B cell (primary cell): ENCODE results near the gene UBE2F. TPM values are rescaled to one million over a fixed set of nuclear protein-coding genes. Genes with fewer than 3 reads are reported as not detected.
A peak's percentile ranks its signal among the peaks of the same experiment; 100 is the strongest.

Experiments
- ATAC-seq: fragments of 200-7000 bp; cut with Tn5 transposase; one replicate; pipeline ENCODE4 v1.10.0; 2021; ENCODE audit warnings: low read depth, mild to moderate bottlenecking, moderate number of reproducible peaks, moderate library complexity
- CTCF ChIA-PET: fragments of 350-600 bp; sonication (Branson Sonifier 250); formaldehyde crosslinking; loops from one replicate; lab custom pipeline; 2021; ENCODE audit warnings: antibody characterized with exemption, inconsistent platforms; lab: Charles Lee
- POLR2A ChIA-PET: fragments of 350-600 bp; sonication (Branson Sonifier 250); formaldehyde crosslinking; loops from one replicate; lab custom pipeline; 2021; ENCODE audit warnings: antibody characterized with exemption; lab: Charles Lee
- DNase-seq: peaks from one replicate; pipeline ENCODE4 v3.0.0; 2013
- H2AFZ ChIP-seq: 2 replicates; pipeline ENCODE4 v1.6.1; 2012; ENCODE audit warnings: mild to moderate bottlenecking, low read depth, low read length; ENCODE audit not compliant: insufficient read depth, poor library complexity, severe bottlenecking
- H3K27ac ChIP-seq, 2 donors: 1 replicate in 1 of 2; 2 replicates in 1 of 2; pipeline ENCODE4 v1.5.1; 2012 to 2013; ENCODE audit warnings: low read length in 2 of 2, mild to moderate bottlenecking in 2 of 2, moderate library complexity in 1 of 2
- H3K27me3 ChIP-seq, 4 experiments: fragments of 200-600 bp in 1 of 4; sonication (generic) in 1 of 4; replicated peaks in 1 of 4; 1 replicate in 2 of 4; 2 replicates in 2 of 4; pipeline versions ENCODE4 v1.6.1 to v1.7.0; 2013 to 2016; ENCODE audit warnings: low read length in 3 of 4, mild to moderate bottlenecking in 2 of 4, mixed read lengths in 1 of 4, moderate library complexity in 1 of 4; ENCODE audit not compliant: insufficient read depth in 4 of 4, control insufficient read depth in 3 of 4; ENCODE audit errors: control extremely low read depth in 1 of 4
- H3K36me3 ChIP-seq, 2 experiments: replicated peaks in 1 of 2; 1 replicate in 1 of 2; 2 replicates in 1 of 2; pipeline versions ENCODE4 v1.6.1 to v1.7.1; 2013; ENCODE audit warnings: low read length in 1 of 2; ENCODE audit not compliant: insufficient read depth in 2 of 2, control insufficient read depth in 1 of 2; ENCODE audit errors: control extremely low read depth in 1 of 2, extremely low read depth in 1 of 2
- H3K4me1 ChIP-seq, 2 donors: fragments of 200-600 bp in 1 of 2; sonication (generic) in 1 of 2; 1 replicate in 1 of 2; 2 replicates in 1 of 2; pipeline versions ENCODE4 v1.5.1 to v1.6.1; 2013 to 2017; ENCODE audit warnings: low read length in 2 of 2; ENCODE audit not compliant: control insufficient read depth in 2 of 2, insufficient read depth in 2 of 2
- H3K4me2 ChIP-seq: replicated peaks from 2 replicates; pipeline ENCODE3; 2012; ENCODE audit warnings: mild to moderate bottlenecking, low read depth, low read length; ENCODE audit not compliant: poor library complexity, severe bottlenecking
- H3K4me3 ChIP-seq, 5 experiments: fragments of 200-600 bp in 1 of 5; sonication (generic) in 1 of 5; 1 replicate in 3 of 5; 2 replicates in 2 of 5; pipeline versions ENCODE4 v1.5.1 to v1.7.0; 2011 to 2016; ENCODE audit warnings: low read length in 4 of 5, mild to moderate bottlenecking in 4 of 5, low read depth in 2 of 5, control low read depth in 1 of 5, moderate library complexity in 1 of 5; ENCODE audit not compliant: insufficient read depth in 1 of 5; ENCODE audit errors: control extremely low read depth in 1 of 5, extremely low read depth in 1 of 5
- H3K79me2 ChIP-seq: fragments of 200-600 bp; sonication (generic); one replicate; pipeline ENCODE4 v1.6.0; 2016; ENCODE audit warnings: low read length; ENCODE audit not compliant: control insufficient read depth, insufficient read depth
- H3K9ac ChIP-seq: fragments of 200-600 bp; sonication (generic); 2 replicates; pipeline ENCODE4 v1.6.1; 2017; ENCODE audit warnings: mild to moderate bottlenecking, low read length, moderate library complexity
- H3K9me3 ChIP-seq, 3 donors: one replicate each; pipeline versions ENCODE4 v1.6.1 to v1.7.1; 2013; ENCODE audit warnings: low read length in 2 of 3; ENCODE audit not compliant: control insufficient read depth in 2 of 3, insufficient read depth in 1 of 3; ENCODE audit errors: control extremely low read depth in 1 of 3
- H4K20me1 ChIP-seq: 2 replicates; pipeline ENCODE4 v1.6.0; 2012; ENCODE audit warnings: mild to moderate bottlenecking, low read length; ENCODE audit not compliant: insufficient read depth, control insufficient read depth, poor library complexity, severe bottlenecking
- H3K27ac Mint-ChIP-seq: one replicate; pipeline ENCODE4 v1.8.0; 2021; ENCODE audit warnings: mixed read lengths
- H3K27me3 Mint-ChIP-seq: one replicate; pipeline ENCODE4 v1.8.0; 2021; ENCODE audit warnings: mixed read lengths
- H3K4me1 Mint-ChIP-seq: one replicate; pipeline ENCODE4 v1.8.0; 2021; ENCODE audit warnings: mixed read lengths
- H3K4me3 Mint-ChIP-seq: one replicate; pipeline ENCODE4 v1.8.0; 2021; ENCODE audit warnings: mixed read lengths
- H3K9me3 Mint-ChIP-seq: one replicate; pipeline ENCODE4 v1.8.0; 2022; ENCODE audit warnings: mixed read lengths; ENCODE audit not compliant: insufficient read depth
- EZH2 ChIP-seq: IDR thresholded peaks from 2 replicates; pipeline ENCODE4 v1.6.1; 2012; ENCODE audit warnings: borderline replicate concordance, low read depth, mild to moderate bottlenecking, moderate library complexity, low read length; ENCODE audit not compliant: insufficient read depth, poor library complexity, severe bottlenecking
- WGBS: methylation state at CpG from one replicate; pipeline ENCODE4 v1.1.5; 2013; ENCODE audit warnings: missing lambda C conversion rate; ENCODE audit not compliant: insufficient coverage; 5-methylcytosine and 5-hydroxymethylcytosine counted together
- intact Hi-C: fragments of 100-400 bp; cut with micrococcal nuclease; formaldehyde crosslinking; loops from one replicate; pipeline ENCODE4 v1.10.0; 2022
- polyA plus RNA-seq: library from polyadenylated mRNA; depleted of rRNA; stranded (reverse); fragments of >200 nt; gene quantifications from 2 replicates; pipeline ENCODE4 v1.2.3, GENCODE V29; 2012
- total RNA-seq, 2 donors: library from RNA; stranded (reverse); fragments of 120-200 nt in 1 of 2; gene quantifications; 1 replicate in 1 of 2; 2 replicates in 1 of 2; pipeline versions ENCODE4 v1.2.3 to v1.2.4, GENCODE V29; 2013 to 2022
- TF ChIP-seq, protein P1 (sequence below): fragments of 200-600 bp; IDR thresholded peaks from one replicate; pipeline ENCODE4 v1.8.0; 2022; ENCODE audit warnings: antibody characterized with exemption, mild to moderate bottlenecking

Gene UBE2F
- total and polyA plus RNA-seq, 2 donors (not counting 1 experiment from before 2014, with no cell fraction given), result 22.5 to 57.6 TPM

DNA sequence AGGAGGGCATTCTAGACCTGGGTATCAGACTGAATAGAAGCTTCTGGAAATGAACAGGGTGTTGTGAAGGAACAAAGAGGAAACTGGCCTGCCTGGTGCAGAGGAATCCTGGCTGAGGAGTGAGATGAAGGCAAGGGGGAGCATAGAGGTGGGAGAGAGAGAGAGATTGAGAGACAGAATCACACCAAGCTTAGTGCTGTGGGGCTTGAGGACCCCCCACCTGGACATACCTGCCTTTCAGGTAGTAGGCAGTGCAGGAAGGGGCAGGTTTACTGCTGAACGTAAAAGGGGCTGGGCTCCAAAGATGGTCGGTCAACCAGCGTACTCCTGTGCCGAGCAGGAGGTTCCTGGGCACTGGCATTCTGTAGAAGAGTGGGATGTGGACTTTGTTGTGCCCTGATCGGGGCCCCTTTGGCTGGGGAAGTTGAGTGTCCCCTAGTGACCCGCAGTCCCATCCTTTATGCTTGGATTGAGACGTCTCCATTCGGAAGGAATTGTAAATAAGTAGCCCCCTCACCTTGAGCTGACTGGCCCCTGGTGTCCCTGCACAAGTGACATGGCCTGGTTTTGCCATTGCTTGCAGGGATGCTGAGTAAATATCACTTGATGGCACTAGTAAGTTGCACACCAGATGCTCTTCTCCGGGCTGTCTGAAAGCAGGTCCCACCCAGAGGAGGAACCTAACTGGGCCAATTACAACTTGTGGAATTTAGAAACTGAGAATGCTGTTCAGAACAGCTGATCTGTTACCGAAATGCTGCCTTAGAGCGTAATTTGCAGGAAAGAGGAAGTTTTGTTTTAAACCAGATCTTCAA lies 1.4 kb downstream of the UBE2F start:
- Histone ChIP-seq H3K27me3 (no peaks in the 10 kb centered on the region), H3K4me3 (peak overlapping the region; percentile 45 to 78 (median 69)), H4K20me1 (peaks cover 16% of the 10 kb centered on the region), H3K9me3 (no peaks in the 10 kb centered on the region), H3K79me2 (peaks cover 38% of the 10 kb centered on the region), H3K9ac (peak overlapping the region; percentile 62), H3K4me1 (peaks cover 27 to 32% of the 10 kb centered on the region in 2 donors), H3K36me3 (no peaks in the 10 kb centered on the region), H3K4me2 (peak overlapping the region; percentile 97), H2AFZ (peak overlapping the region; percentile 62), H3K27ac (peak overlapping the region; percentile 43 to 45)
- Mint-ChIP-seq H3K27ac (peak overlapping the region; percentile 82), H3K4me1 (peaks cover 36% of the 10 kb centered on the region), H3K27me3 (no peaks in the 10 kb centered on the region), H3K4me3 (peak overlapping the region; percentile 81), H3K9me3 (no peaks in the 10 kb centered on the region)
- POLR2A ChIA-PET, result interaction anchor here (0.8 kb wide), 1 partner anchor 63 kb away, joined by 3 read pairs; no protein-coding TSS in a partner anchor
- peak; percentile 53 for ATAC-seq
- intact Hi-C loops, result loop anchor here (1.0 to 10.0 kb wide), 8 partner anchors 46 to 883 kb away; partner anchors contain the start of gene COPS8
- peak; percentile 86 for DNase-seq
- 19% methylated on average over 11 of the region's 11 CpGs for WGBS
- TF ChIP-seq, protein P1, sequence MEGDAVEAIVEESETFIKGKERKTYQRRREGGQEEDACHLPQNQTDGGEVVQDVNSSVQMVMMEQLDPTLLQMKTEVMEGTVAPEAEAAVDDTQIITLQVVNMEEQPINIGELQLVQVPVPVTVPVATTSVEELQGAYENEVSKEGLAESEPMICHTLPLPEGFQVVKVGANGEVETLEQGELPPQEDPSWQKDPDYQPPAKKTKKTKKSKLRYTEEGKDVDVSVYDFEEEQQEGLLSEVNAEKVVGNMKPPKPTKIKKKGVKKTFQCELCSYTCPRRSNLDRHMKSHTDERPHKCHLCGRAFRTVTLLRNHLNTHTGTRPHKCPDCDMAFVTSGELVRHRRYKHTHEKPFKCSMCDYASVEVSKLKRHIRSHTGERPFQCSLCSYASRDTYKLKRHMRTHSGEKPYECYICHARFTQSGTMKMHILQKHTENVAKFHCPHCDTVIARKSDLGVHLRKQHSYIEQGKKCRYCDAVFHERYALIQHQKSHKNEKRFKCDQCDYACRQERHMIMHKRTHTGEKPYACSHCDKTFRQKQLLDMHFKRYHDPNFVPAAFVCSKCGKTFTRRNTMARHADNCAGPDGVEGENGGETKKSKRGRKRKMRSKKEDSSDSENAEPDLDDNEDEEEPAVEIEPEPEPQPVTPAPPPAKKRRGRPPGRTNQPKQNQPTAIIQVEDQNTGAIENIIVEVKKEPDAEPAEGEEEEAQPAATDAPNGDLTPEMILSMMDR, result peak; percentile 10
- no peak for TF ChIP-seq EZH2
- CTCF ChIA-PET, result interaction anchor here (0.6 to 2.6 kb wide), 11 partner anchors 16 to 381 kb away, joined by 3 to 18 read pairs (median 3); no protein-coding TSS in a partner anchor

DNA sequence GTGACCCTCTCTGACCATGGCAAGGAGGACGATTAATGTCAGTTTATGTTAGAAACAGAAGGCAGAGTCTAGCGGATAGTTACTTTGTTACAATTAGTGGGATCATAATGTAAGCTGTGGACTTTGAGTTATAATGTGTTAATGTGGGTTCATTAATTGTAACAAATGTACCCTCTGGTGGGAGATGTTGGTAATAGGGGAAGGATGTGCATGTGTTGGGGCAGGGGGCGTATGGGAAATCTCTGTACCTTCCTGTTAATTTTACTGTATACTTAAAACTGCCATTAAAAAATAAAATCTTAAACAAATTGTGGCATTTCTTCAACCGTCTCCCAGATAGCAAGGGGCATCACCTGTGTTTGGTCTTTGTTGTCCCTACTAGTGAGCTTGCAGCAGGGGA lies 4.8 kb downstream of the UBE2F start:
- ATAC-seq (no peak), DNase-seq (no peak)
- CTCF ChIA-PET, result no interaction called here
- H3K4me1 Mint-ChIP-seq, result peaks cover 34% of the 10 kb centered on the region
- Histone ChIP-seq H3K4me2 (no peak overlapping the region), H3K36me3 (peaks cover 0 to 9% of the 10 kb centered on the region in 2 experiments), H3K27me3 (no peaks in the 10 kb centered on the region), H3K27ac (no peak overlapping the region), H3K79me2 (peaks cover 69% of the 10 kb centered on the region), H3K9me3 (no peaks in the 10 kb centered on the region), H3K4me1 (peaks cover 23 to 26% of the 10 kb centered on the region in 2 donors), H3K9ac (no peak overlapping the region), H3K4me3 (no peak overlapping the region), H2AFZ (no peak overlapping the region), H4K20me1 (peaks cover 31% of the 10 kb centered on the region)
- no peaks in the 10 kb centered on the region for H3K9me3 Mint-ChIP-seq
- no peak overlapping the region for H3K27ac Mint-ChIP-seq
- H3K4me3 Mint-ChIP-seq, result no peak overlapping the region
- intact Hi-C loops, result no loop called here
- 90% methylated on average over 1 of the region's 4 CpGs for WGBS
- POLR2A ChIA-PET, result no interaction called here
- TF ChIP-seq, protein P1, result no peak
- H3K27me3 Mint-ChIP-seq, result no peaks in the 10 kb centered on the region
